GM12878 (cell line): Measurements from ENCODE around the gene PARN. TPM values are rescaled to one million over a fixed set of nuclear protein-coding genes. Genes with fewer than 3 reads are reported as not detected.

Experiments used
- ATAC-seq: fragments of 200-7000 bp; cut with Tn5 transposase; 3 replicates; pipeline ENCODE4 v1.9.1; 2020; ENCODE audit warnings: mild to moderate bottlenecking, moderate library complexity
- BruUV-seq: library from RNA; stranded (reverse); fragments of 400-500 nt; replicated peaks from 2 replicates; lab custom pipeline; 2021; lab: Mats Ljungman, UMichigan
- CTCF ChIA-PET: fragments of 300-600 bp; sonication (Branson Sonifier 250); formaldehyde crosslinking; extraction: SDS; loops from one replicate; lab custom pipeline; 2021; ENCODE audit warnings: inconsistent platforms; lab: Yijun Ruan, JAX
- POLR2A ChIA-PET: fragments of 350-600 bp; formaldehyde crosslinking; extraction: SDS; loops from one replicate; lab custom pipeline; 2021; ENCODE audit warnings: inconsistent platforms; lab: Charles Lee
- RAD21 ChIA-PET: fragments of 300-600 bp; sonication (Branson Sonifier 250); formaldehyde crosslinking; loops from one replicate; lab custom pipeline; 2023; ENCODE audit warnings: antibody characterized with exemption; ENCODE audit not compliant: unreplicated experiment; lab: Charles Lee
- SMC1A ChIA-PET: fragments of 300-600 bp; sonication (Branson Sonifier 250); formaldehyde crosslinking; loops from one replicate; lab custom pipeline; 2023; ENCODE audit not compliant: unreplicated experiment, uncharacterized antibody; lab: Charles Lee
- DNase-seq: peaks from one replicate; pipeline ENCODE4 v3.0.0-alpha.2; 2011; ENCODE audit warnings: low read depth, low spot score
- FAIRE-seq: peaks from 3 replicates; lab custom pipeline; 2011; peaks lifted over from hg19 to GRCh38; lab: Jason Lieb, UNC
- H2AFZ ChIP-seq: 2 replicates; pipeline ENCODE4 v1.6.0; 2011; ENCODE audit warnings: low read depth, low read length, control low read depth; ENCODE audit not compliant: control insufficient read depth
- H3K27ac ChIP-seq: 2 replicates; pipeline ENCODE4 v1.5.1; 2011; ENCODE audit warnings: control low read depth; ENCODE audit not compliant: control insufficient read depth, insufficient read depth
- H3K27me3 ChIP-seq, 2 experiments: replicated peaks in 1 of 2; 2 replicates each; pipeline versions ENCODE4 v1.6.0 to v1.6.1; 2011; ENCODE audit warnings: low read length in 1 of 2; ENCODE audit not compliant: control insufficient read depth in 2 of 2, insufficient read depth in 2 of 2
- H3K36me3 ChIP-seq, 2 experiments: 2 replicates each; pipeline ENCODE4 v1.5.1; 2011; ENCODE audit warnings: low read length in 1 of 2; ENCODE audit not compliant: control insufficient read depth in 2 of 2, insufficient read depth in 2 of 2
- H3K4me1 ChIP-seq: 2 replicates; pipeline ENCODE4 v1.6.1; 2011; ENCODE audit warnings: mild to moderate bottlenecking, low read length, moderate library complexity, mixed read lengths; ENCODE audit not compliant: control insufficient read depth, insufficient read depth
- H3K4me2 ChIP-seq: 2 replicates; pipeline ENCODE4 v1.6.0; 2011; ENCODE audit warnings: control low read depth; ENCODE audit not compliant: control insufficient read depth, insufficient read depth
- H3K4me3 ChIP-seq: fragments of 200-600 bp; sonication (generic); 2 replicates; pipeline ENCODE4 v1.5.1; 2016
- H3K79me2 ChIP-seq: 2 replicates; pipeline ENCODE4 v1.6.0; 2011; ENCODE audit warnings: low read length; ENCODE audit not compliant: control insufficient read depth, insufficient read depth
- H3K9ac ChIP-seq: 2 replicates; pipeline ENCODE4 v1.8.0; 2011; ENCODE audit warnings: low read length, control low read depth, mixed read lengths; ENCODE audit not compliant: control insufficient read depth, insufficient read depth
- H3K9me3 ChIP-seq: replicated peaks from 3 replicates; pipeline ENCODE4 v1.5.1; 2011; ENCODE audit warnings: mild to moderate bottlenecking, low read length; ENCODE audit not compliant: control insufficient read depth, insufficient read depth
- H4K20me1 ChIP-seq: 2 replicates; pipeline ENCODE4 v1.6.0; 2011; ENCODE audit not compliant: control insufficient read depth, insufficient read depth
- BHLHE40 ChIP-seq, 2 experiments: fragments of 450-650 bp in 1 of 2; IDR thresholded peaks; 2 replicates each; pipeline ENCODE4 v1.6.1; 2011 to 2017; ENCODE audit warnings: low read depth in 2 of 2, borderline replicate concordance in 1 of 2, improper control_type of control experiment in 1 of 2, low read length in 1 of 2, mild to moderate bottlenecking in 1 of 2
- CEBPB ChIP-seq, 2 experiments: fragments of 150-350 bp in 1 of 2; IDR thresholded peaks; 2 replicates each; pipeline ENCODE4 v1.6.1; 2012 to 2014; ENCODE audit warnings: low read depth in 2 of 2, low read length in 2 of 2, borderline replicate concordance in 1 of 2, inconsistent platforms in 1 of 2
- HSF1 ChIP-seq: fragments of 150-350 bp; IDR thresholded peaks from 2 replicates; pipeline ENCODE4 v1.6.1; 2014; ENCODE audit warnings: mild to moderate bottlenecking, low read depth, low read length
- IKZF2 ChIP-seq, 2 experiments: fragments of 450-650 bp; IDR thresholded peaks; 2 replicates each; pipeline ENCODE4 v1.6.1; 2017; ENCODE audit warnings: mild to moderate bottlenecking in 2 of 2, moderate library complexity in 2 of 2
- KLF5 ChIP-seq: fragments of 450-650 bp; IDR thresholded peaks from 2 replicates; pipeline ENCODE4 v1.6.1; 2014; ENCODE audit warnings: mild to moderate bottlenecking; ENCODE audit not compliant: partially characterized antibody
- POU2F2 ChIP-seq: IDR thresholded peaks from 3 replicates; pipeline ENCODE4 v1.6.1; 2011; ENCODE audit warnings: low read depth, mild to moderate bottlenecking, low read length, borderline replicate concordance
- WGBS: methylation state at CpG from one replicate; pipeline ENCODE4 v1.1.6; 2016; ENCODE audit warnings: low lambda C conversion rate; ENCODE audit not compliant: insufficient replicate concordance, insufficient coverage; ENCODE audit errors: missing lambda C conversion rate; 5-methylcytosine and 5-hydroxymethylcytosine counted together
- in situ Hi-C: fragments of 300-500 bp; cut with MboI; formaldehyde crosslinking; loops from 9 replicates; pipeline ENCODE4 v1.14.3; 2018; ENCODE audit warnings: mixed read lengths
- intact Hi-C: fragments of 100-400 bp; cut with micrococcal nuclease; formaldehyde crosslinking; loops from one replicate; pipeline ENCODE4 v1.14.2; 2022; ENCODE audit not compliant: unreplicated experiment
- polyA plus RNA-seq, 11 experiments: library from polyadenylated mRNA; depleted of rRNA in 4 of 11; unstranded in 6 of 11; stranded (reverse) in 5 of 11; fragments of >200 nt; fragmentation: Nextera tagmentation in 4 of 11; fragmentation: Illumina TruSeq in 1 of 11; extraction: Ambion mirVana in 4 of 11; extraction: Trizol in 1 of 11; gene quantifications; 1 replicate in 1 of 11; 2 replicates in 10 of 11; pipeline versions ENCODE4 v1.2.1 to v1.2.3, GENCODE V29; 2011 to 2016; ENCODE audit warnings: inconsistent platforms in 2 of 11, missing spikeins in 2 of 11, low read depth in 1 of 11
- total RNA-seq, 4 experiments: library from RNA; depleted of rRNA in 3 of 4; stranded (reverse); fragments of >200 nt in 3 of 4; fragmentation: Illumina TruSeq in 1 of 4; extraction: Trizol in 1 of 4; gene quantifications; 2 replicates each; pipeline versions ENCODE4 v1.2.1 to v1.2.3, GENCODE V29; 2013 to 2021
- TF ChIP-seq, protein P1 (sequence below): fragments of 450-650 bp; IDR thresholded peaks from 2 replicates; pipeline ENCODE4 v1.6.1; 2017; ENCODE audit warnings: mild to moderate bottlenecking, moderate library complexity
- TF ChIP-seq, protein P2 (sequence below): fragments of 450-650 bp; IDR thresholded peaks from 2 replicates; pipeline ENCODE4 v1.6.1; 2016; ENCODE audit warnings: mild to moderate bottlenecking
- TF ChIP-seq, protein P3 (sequence below): fragments of 450-650 bp; IDR thresholded peaks from 2 replicates; pipeline ENCODE4 v1.6.1; 2017; ENCODE audit warnings: mild to moderate bottlenecking

The PARN gene
- total and polyA plus RNA-seq, 10 of the 15 experiments (the other 5 are each of a cell fraction or from before 2014, with no cell fraction given): 15.6 to 77.3 (median 47.7) TPM

GRCh38 chr16:14667347-14668266, 37.5 kb upstream of the PARN start (continued):
- no peak for TF ChIP-seq CEBPB (IDR thresholded peaks at IDR 0.05; ENCODE audit: borderline replicate concordance in 1 of 2, low read depth in 2 of 2, low read length in 2 of 2)

- ChIA-PET RAD21 (interaction anchor here (0.9 to 1.8 kb wide), 5 partner anchors 13 to 348 kb away, joined by 3 to 10 read pairs (median 4); partner anchors contain the start of gene PARN), CTCF (interaction anchor here (0.8 to 1.1 kb wide), 2 partner anchors 15 to 409 kb away, joined by 3 read pairs; no protein-coding TSS in a partner anchor), SMC1A (interaction anchor here (0.7 to 3.5 kb wide), 8 partner anchors 9 to 52 kb away, joined by 3 to 25 read pairs (median 4); partner anchors contain the start of genes BFAR and PARN), POLR2A (interaction anchor here (0.8 to 3.0 kb wide), 5 partner anchors 11 to 50 kb away, joined by 3 to 9 read pairs (median 5); no protein-coding TSS in a partner anchor)
- intact Hi-C loops: no loop called here
- no peak overlapping the region for H3K4me2 ChIP-seq
- H3K36me3 ChIP-seq: peaks cover 6 to 11% of the 10 kb centered on the region in 2 experiments; a peak in 3 of 4 replicates
- peak overlapping the region; percentile 19 for H2AFZ ChIP-seq
- DNase-seq (peak; percentile 71), FAIRE-seq (peak; percentile 97), ATAC-seq (peak; percentile 100)
- H3K4me3 ChIP-seq: no peak overlapping the region
- no peaks in the 10 kb centered on the region for H4K20me1 ChIP-seq
- H3K4me1 ChIP-seq: peaks cover 5% of the 10 kb centered on the region; the same call in 1 of the 2 replicates
- H3K27ac ChIP-seq: peak overlapping the region; percentile 57
- H3K9me3 ChIP-seq: no peaks in the 10 kb centered on the region
- H3K79me2 ChIP-seq: no peaks in the 10 kb centered on the region
- peak overlapping the region; percentile 4; the same call in 1 of the 2 replicates for H3K9ac ChIP-seq
- 14% methylated on average over 2 of the region's 2 CpGs for WGBS
- no TSS peak for BruUV-seq
- in situ Hi-C loops: no loop called here
- no peaks in the 10 kb centered on the region for H3K27me3 ChIP-seq
- TF ChIP-seq KLF5 (no peak), BHLHE40 (IDR thresholded peaks at IDR 0.05; ENCODE audit: borderline replicate concordance in 1 of 2, low read depth in 2 of 2, low read length in 1 of 2) (0 out of 4 replicates have a peak, but pooled peaks of 1 of the 2 experiments have one; percentile 4), HSF1 (no peak), IKZF2 (IDR thresholded peaks at IDR 0.05) (peak in 1 of 2 experiments; percentile 14; a peak in 1 of 4 replicates), POU2F2 (peak; percentile 69; the same call in 1 of the 3 replicates)
- TF ChIP-seq, protein P1, sequence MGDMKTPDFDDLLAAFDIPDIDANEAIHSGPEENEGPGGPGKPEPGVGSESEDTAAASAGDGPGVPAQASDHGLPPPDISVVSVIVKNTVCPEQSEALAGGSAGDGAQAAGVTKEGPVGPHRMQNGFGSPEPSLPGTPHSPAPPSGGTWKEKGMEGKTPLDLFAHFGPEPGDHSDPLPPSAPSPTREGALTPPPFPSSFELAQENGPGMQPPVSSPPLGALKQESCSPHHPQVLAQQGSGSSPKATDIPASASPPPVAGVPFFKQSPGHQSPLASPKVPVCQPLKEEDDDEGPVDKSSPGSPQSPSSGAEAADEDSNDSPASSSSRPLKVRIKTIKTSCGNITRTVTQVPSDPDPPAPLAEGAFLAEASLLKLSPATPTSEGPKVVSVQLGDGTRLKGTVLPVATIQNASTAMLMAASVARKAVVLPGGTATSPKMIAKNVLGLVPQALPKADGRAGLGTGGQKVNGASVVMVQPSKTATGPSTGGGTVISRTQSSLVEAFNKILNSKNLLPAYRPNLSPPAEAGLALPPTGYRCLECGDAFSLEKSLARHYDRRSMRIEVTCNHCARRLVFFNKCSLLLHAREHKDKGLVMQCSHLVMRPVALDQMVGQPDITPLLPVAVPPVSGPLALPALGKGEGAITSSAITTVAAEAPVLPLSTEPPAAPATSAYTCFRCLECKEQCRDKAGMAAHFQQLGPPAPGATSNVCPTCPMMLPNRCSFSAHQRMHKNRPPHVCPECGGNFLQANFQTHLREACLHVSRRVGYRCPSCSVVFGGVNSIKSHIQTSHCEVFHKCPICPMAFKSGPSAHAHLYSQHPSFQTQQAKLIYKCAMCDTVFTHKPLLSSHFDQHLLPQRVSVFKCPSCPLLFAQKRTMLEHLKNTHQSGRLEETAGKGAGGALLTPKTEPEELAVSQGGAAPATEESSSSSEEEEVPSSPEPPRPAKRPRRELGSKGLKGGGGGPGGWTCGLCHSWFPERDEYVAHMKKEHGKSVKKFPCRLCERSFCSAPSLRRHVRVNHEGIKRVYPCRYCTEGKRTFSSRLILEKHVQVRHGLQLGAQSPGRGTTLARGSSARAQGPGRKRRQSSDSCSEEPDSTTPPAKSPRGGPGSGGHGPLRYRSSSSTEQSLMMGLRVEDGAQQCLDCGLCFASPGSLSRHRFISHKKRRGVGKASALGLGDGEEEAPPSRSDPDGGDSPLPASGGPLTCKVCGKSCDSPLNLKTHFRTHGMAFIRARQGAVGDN: no peak
- TF ChIP-seq, protein P2, sequence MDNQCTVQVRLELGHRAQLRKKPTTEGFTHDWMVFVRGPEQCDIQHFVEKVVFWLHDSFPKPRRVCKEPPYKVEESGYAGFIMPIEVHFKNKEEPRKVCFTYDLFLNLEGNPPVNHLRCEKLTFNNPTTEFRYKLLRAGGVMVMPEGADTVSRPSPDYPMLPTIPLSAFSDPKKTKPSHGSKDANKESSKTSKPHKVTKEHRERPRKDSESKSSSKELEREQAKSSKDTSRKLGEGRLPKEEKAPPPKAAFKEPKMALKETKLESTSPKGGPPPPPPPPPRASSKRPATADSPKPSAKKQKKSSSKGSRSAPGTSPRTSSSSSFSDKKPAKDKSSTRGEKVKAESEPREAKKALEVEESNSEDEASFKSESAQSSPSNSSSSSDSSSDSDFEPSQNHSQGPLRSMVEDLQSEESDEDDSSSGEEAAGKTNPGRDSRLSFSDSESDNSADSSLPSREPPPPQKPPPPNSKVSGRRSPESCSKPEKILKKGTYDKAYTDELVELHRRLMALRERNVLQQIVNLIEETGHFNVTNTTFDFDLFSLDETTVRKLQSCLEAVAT: no peak
- TF ChIP-seq, protein P3, sequence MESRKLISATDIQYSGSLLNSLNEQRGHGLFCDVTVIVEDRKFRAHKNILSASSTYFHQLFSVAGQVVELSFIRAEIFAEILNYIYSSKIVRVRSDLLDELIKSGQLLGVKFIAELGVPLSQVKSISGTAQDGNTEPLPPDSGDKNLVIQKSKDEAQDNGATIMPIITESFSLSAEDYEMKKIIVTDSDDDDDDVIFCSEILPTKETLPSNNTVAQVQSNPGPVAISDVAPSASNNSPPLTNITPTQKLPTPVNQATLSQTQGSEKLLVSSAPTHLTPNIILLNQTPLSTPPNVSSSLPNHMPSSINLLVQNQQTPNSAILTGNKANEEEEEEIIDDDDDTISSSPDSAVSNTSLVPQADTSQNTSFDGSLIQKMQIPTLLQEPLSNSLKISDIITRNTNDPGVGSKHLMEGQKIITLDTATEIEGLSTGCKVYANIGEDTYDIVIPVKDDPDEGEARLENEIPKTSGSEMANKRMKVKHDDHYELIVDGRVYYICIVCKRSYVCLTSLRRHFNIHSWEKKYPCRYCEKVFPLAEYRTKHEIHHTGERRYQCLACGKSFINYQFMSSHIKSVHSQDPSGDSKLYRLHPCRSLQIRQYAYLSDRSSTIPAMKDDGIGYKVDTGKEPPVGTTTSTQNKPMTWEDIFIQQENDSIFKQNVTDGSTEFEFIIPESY: no peak
Measured at GRCh38 chr16:14658063-14658462, 28.0 kb upstream of the PARN start.
